Skin epidermis (tissue), 12 donors: ENCODE data around the gene ANXA3.

Experiments used
- H3K27ac ChIP-seq, 21 experiments: fragments of 200-600 bp; sonication (generic) in 11 of 21; one replicate each; pipeline ENCODE4 v1.5.0; 2020; ENCODE audit warnings: mild to moderate bottlenecking in 3 of 21, inconsistent platforms in 2 of 21, moderate library complexity in 2 of 21
- H3K4me3 ChIP-seq, 7 experiments: fragments of 200-600 bp; sonication (generic) in 2 of 7; one replicate each; pipeline ENCODE4 v1.5.0; 2020; ENCODE audit warnings: inconsistent platforms in 2 of 7, mild to moderate bottlenecking in 2 of 7, moderate library complexity in 1 of 7

The ANXA3 gene

GRCh38 chr4:78604988-78605387 lies 53.4 kb downstream of the ANXA3 start:
- no peak overlapping the region for H3K27ac ChIP-seq

GRCh38 chr4:78606035-78606434 lies 54.5 kb downstream of the ANXA3 start:
- H3K4me3 ChIP-seq, result no peak overlapping the region
- H3K27ac ChIP-seq, result no peak overlapping the region

More at GRCh38 chr4:78604988-78605387, 53.4 kb downstream of the ANXA3 start:
- H3K4me3 ChIP-seq, result no peak overlapping the region

GRCh38 chr4:78606530-78607095 lies 55.0 kb downstream of the ANXA3 start:
- no peak overlapping the region for H3K27ac ChIP-seq
- no peak overlapping the region for H3K4me3 ChIP-seq

- H3K4me3 ChIP-seq, result no peak overlapping the region
- H3K27ac ChIP-seq, result no peak overlapping the region
Measured at GRCh38 chr4:78608684-78609083, 57.1 kb downstream of the ANXA3 start.

DNA sequence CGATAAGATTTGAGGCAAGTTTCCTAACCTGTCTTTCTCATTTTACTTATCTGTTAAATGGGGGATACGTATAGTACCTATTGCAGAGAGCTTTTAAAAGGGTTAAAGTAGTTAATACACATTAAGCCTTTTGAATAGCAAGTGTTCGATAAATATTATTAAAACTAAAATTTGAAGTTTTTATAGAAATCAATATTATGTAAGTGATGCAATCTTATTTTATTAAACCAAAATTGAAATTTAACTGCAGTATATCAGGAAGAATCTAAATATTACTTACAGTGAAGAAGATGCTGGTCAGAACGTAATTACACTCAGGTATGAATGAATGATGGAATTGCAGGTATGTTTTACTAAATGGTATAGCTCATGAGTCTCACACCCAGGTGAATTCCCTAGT lies 58.0 kb downstream of the ANXA3 start:
- Histone ChIP-seq H3K27ac (no peak overlapping the region), H3K4me3 (no peak overlapping the region)

- H3K4me3 ChIP-seq, result no peak overlapping the region
Measured at GRCh38 chr4:78610546-78611214, 59.1 kb downstream of the ANXA3 start.

DNA sequence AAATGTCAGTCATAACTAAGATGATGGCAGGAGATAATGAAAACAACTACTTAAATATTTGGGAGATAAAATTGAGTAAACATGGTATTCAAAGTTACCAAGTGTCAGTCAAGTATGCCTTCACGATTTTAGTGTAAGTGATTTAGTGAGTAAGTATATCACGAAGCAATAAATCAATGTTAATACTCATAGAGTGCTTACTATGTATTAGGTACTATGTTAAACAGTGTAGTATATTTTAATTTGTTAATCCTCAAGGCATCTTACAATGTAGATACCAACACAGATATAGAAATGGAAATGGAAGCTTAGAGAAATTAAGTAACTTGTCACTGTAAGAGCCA lies 59.6 kb downstream of the ANXA3 start:
- no peak overlapping the region for H3K27ac ChIP-seq
- H3K4me3 ChIP-seq, result no peak overlapping the region

More at GRCh38 chr4:78610546-78611214, 59.1 kb downstream of the ANXA3 start:
- H3K27ac ChIP-seq, result no peak overlapping the region

DNA sequence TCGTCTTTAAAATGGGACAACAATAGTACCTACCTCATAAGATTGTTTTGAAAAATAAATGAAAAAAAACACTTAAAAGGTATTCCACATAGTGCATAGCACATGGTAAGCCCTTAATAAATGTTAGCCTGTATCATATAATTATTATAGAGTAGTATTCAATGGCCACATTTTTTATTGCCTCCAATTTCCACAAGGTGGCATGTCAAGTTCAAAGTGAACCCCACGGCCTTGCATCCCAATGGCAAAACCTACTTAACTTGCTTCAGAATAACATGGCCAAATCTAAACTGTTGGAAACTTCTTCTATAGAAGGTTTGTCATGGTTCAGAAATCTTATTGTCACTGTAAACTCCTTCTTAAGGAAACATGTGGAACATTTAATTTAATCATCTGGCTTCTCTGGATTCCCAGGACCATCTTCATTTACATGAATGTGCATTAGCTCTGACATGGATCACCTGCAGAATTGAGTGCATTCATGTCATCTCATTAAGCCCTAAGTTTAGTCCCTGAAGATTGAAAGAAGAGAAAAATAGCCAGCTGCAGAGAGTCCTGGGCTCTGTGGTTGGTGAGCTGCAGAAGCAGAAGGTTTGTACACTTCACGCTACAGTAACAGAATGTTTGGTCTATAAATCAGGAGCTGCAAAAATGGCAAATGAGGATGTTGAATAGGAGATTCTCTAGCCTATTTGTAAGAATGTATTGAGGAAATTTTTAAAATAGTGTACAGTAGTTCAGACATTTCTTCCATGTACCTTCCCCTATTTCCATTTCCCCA lies 61.0 kb downstream of the ANXA3 start:
- Histone ChIP-seq H3K4me3 (no peak overlapping the region), H3K27ac (no peak overlapping the region)

DNA sequence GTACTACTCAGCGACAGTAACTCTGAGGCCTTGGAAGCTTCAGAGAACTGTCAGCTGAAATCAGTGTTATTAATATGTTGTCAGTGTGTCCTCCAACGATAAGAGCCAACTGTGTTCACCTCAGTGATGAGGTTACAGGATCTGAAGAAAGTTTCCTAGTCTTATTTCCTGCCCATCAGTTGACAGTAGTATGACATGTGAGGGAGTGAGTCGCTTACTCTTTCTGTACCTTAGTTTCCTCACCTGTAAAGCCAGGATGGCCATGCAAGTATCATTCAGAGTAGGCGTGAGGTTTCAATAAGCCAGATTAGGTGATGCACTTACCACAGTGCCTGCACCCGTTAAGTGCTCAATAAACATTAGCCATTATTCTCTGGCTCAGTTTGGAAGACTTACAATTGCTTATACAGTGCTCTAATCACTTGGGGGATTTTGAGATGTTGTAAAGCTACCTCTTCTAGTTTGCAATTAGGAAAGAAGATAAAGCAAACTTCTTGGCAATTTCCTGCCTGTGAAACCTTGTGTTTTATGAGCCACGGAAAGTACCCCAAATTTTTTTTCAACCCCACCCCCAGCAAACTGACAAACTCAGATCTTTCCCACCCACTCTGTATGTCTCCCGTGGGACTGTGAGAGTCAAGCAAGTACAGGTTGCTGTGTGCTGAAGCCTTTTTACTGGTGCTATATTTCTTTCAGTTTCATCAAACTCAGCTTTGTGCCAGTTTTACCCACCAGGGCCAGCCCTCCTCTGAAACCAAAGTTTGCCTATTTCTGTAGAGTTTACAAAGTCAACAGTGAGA lies 62.2 kb downstream of the ANXA3 start:
- peak overlapping the region in 1 of 21 experiments; percentile 2 for H3K27ac ChIP-seq
- no peak overlapping the region for H3K4me3 ChIP-seq

DNA sequence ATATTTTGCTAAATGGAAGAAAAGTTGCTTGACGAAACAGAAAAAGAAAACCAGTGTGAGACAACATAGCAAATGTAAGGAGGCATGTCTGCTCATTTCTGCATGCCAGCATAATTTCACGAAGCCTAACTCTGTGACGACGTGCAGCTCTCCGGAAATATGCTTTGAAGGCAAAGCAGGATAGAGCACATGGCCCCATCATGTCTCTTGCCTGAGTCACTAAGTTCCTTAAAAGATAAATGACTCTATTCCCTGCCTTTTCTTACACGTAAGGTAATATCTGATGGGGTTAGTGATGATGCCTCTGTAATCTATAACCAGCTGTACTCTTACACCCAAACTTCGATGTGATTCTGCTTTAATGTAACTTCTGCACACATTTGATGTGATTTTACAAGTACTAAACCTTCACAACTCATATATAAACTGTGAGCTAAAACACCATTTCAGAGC lies 64.5 kb downstream of the ANXA3 start:
- Histone ChIP-seq H3K27ac (no peak overlapping the region), H3K4me3 (no peak overlapping the region)

GRCh38 chr4:78618436-78618835 lies 66.9 kb downstream of the ANXA3 start:
- no peak overlapping the region for H3K4me3 ChIP-seq
- H3K27ac ChIP-seq, result no peak overlapping the region

- Histone ChIP-seq H3K4me3 (no peak overlapping the region), H3K27ac (no peak overlapping the region)
Measured at GRCh38 chr4:78621395-78621794, 69.8 kb downstream of the ANXA3 start.

DNA sequence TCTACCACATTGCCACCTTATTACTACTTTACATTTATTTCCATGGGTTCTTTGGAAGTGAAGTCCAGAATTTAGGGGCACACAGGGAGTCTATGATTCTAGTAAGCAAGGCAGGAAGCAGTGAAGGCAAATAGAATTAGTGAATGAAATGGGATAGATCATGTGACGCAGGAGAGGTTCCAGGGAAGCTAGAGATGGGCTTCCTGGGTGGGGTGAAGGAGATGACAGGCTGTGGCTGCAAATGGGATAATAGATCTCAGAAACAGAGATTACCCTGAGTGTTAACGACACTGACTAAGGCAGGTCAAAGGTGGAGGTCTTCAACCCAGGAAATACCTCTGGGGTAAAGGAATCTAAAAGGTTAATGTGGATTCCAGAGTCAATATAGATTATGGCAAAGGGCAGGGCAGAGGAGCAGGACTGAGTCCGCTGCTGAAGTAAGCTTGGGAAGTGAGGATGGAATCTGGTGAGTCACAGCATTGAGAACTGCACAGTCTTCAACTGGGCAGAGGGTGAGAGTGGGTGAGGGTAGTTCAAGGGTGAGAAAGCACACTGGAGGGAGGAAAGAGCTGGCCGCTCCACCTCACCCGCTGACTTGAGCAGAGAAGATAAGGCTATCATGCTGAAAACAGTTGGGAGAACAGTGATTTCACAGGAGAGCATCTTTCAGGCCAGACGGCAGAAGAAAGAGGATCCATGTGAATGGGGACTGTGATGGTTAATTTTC lies 70.8 kb downstream of the ANXA3 start:
- no peak overlapping the region for H3K4me3 ChIP-seq
- no peak overlapping the region for H3K27ac ChIP-seq

DNA sequence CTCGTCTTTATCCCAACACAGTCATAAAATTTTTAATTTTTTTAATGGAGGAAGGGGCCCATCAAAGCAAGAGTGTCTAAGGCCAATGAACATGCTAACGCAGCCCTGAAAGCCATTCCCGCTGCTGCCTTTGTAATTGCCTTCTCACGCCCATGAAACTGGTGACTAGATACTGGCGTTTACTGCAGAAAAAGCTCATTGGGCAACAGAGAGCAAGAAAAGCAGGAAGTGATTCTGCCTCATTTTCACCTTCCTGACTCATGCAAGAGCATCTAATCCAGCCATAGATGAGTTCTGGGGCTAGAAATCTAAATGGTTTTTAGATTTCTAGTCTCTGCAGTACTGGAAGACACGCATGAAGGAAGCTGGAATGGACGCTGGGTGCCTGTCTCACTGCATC lies 72.5 kb downstream of the ANXA3 start:
- H3K27ac ChIP-seq, result no peak overlapping the region

GRCh38 chr4:78625073-78625472 lies 73.5 kb downstream of the ANXA3 start:
- H3K27ac ChIP-seq, result no peak overlapping the region
- no peak overlapping the region for H3K4me3 ChIP-seq

More for the DNA sequence above, 72.5 kb downstream of the ANXA3 start:
- no peak overlapping the region for H3K4me3 ChIP-seq

- Histone ChIP-seq H3K27ac (peak overlapping the region in 1 of 21 experiments; percentile 44), H3K4me3 (no peak overlapping the region)
Measured at GRCh38 chr4:78627046-78627965, 75.7 kb downstream of the ANXA3 start.

DNA sequence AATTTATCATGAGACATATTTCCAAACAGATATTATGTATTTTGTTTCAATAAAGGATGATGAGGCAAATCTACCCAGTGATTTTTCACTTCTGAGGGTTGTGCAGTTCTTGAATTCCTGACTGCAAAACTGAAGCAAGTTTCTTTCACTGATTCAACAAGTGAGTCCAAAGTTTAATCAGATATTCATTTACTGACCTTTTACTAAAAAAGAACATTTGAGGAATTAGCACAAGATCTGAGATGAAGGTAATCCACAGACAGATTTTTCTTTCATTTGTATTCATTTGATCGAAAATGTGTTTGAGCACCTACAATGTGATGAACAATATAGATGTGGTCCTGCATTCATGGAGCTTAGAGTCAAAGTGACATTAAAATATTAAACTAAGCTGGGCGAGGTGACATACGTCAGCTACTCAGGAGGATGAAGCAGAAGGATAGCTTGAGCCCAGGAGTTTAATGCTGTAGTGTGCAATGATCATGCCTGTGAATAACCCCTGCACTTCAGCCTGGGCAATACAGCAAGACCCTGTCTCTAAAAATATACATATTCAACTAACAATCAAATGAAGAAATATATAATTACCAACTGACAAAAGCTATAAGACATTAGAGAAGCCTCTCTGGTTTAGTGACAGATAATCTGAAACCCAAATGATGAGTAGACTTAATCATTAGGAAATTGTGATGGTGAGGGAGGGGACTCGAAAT lies 76.6 kb downstream of the ANXA3 start:
- H3K4me3 ChIP-seq, result no peak overlapping the region
- peak overlapping the region in 5 of 21 experiments; percentile 22 to 69 (median 34) for H3K27ac ChIP-seq
